Measurements from ENCODE around the gene NAA25.
"Not testable (repeated sequence)": the region's sequence is repeated elsewhere in the genome, so short reads cannot be mapped to it uniquely, and the experiment has no call there.

NAA25 gene

DNA sequence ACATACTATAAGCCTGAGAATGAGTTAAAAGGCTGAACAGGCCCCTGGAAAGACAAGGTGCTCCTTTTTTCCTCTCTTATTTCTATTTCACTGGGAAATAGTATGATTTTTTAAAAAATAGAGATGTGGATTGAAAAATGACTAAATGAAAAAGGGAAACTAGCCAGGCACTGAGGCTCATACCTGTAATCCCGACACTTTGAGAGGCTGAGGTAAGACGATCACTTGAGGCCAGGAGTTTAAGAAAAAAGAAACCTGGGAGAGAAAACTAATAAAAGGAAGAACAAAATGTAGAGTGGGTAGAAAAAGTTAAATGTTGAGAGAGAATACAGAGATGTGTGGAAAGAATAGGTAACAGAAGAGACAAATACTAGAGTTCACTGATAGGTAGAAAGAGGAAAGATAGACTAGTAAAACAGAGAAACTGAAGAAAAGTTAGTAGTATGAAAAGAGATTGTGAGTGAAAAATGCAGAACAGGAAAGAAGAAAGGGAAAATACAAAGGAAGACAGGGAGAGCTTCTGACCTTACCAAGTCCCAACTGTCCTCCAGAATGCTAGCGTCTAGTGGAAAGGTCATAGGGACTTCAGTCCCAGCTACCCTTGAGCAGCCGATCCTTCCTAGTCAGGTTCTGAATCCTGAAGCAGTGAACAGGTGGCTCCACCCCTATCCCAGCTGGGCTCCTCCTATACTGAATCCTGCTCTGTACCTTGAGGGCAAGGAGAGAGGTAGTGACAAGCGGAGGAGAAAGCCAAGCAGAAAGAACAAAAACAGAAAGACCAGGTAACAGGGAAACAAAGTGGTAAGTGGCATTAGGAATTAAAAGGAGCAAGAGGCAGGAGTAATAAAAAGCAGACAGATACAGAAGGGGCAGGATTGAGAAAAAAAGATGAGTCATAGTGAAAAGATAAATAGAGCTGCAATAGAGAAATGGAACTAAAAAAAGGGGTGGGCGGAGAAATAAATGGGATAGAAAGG is 102.9 kb downstream of the NAA25 start:
- DNase-seq, result no peak

DNA sequence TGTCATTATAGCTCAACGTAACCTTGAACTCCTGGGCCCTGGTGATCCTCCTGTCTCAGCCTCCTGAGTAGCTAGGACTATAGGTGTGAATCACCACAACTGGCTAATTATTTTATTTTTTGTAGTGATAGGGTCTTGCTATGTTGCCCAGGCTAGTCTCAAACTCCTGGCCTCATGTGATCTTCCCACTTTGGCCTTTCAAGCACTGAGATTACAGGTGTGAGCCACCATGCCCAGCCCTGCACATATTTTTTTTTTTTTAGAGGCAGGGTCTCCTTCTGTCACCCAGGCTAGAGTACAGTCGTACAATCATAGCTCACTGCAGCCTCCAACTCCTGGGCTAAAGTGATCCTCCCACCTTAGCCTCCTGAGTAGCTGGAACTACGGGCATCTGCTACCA is 104.5 kb downstream of the NAA25 start:
- DNase-seq, result no peak

- no peak for DNase-seq
These were observed 107.0 kb downstream of the NAA25 start for GRCh38 chr12:112001576-112001975.

DNA sequence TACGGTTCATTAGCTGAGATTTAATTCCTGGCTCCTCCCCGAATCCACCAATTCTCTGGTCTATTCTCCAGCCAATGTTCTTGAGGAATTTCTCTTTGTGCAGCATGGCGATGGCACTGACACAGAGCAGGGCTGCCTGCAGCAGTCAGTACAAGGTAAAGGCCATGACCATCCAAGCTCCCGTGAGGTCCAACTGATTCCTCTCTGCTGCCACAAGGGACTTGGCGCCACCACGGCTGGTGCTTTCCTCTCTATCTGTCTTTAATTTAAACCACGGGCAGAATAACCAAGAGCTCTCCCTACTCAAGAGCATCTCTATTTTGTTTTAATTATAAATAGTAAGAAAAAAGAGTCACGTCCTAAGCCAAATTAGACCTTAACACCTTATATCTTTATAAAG is 107.8 kb downstream of the NAA25 start:
- no peak for DNase-seq

DNA sequence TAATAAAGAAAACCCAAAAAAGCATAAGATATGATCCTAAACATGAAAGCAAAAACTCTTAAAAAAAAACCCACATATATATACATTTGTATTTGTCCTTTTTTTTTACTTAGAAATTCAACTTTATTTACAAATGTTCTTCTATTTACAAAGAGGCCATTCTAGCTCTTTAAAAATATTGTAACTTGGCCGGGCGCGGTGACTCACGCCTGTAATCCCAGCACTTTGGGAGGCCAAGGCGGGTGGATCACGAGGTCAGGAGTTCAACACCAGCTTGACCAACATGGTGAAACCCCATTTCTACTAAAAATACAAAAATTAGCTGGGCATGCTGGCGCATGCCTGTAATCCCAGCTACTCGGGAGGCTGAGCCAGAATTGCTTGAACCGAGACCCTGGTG is 109.5 kb downstream of the NAA25 start:
- not testable (repeated sequence) for DNase-seq

- DNase-seq, result no peak
These were observed 110.6 kb downstream of the NAA25 start for GRCh38 chr12:111998015-111998414.

- no peak for DNase-seq
These were observed 111.3 kb downstream of the NAA25 start for GRCh38 chr12:111997300-111997699.

DNA sequence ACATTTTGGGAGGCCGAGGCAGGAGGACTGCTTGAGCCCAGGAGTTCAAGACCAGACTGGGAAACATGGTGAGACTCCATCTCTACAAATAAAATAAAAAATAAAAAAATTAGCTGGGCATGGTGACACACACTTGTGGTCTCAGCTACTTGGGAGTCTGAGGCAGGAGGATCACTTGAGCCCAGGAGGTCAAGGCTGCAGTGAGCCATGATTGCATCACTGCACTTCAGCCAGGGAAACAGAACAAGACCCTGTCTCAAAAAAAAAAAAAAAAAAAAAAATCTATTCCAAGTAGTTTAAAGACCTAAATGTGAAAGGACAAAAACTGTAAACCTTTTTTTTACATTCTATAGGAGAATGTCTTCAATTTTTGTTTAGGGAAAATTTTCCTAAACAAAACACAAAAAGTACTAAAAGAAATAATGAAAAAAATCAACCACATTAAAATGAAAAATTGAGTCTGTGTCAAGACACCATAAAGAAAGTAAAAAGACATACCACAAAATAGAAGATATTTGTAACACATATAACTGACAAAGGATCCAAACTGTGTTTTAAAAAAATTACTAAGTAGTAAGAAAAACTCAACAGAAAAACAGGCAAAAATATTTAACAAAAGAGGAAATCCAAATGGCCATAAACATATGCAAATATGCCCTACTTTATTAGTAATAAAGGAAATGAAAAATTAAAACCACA is 112.7 kb downstream of the NAA25 start:
- DNase-seq, result no peak

DNA sequence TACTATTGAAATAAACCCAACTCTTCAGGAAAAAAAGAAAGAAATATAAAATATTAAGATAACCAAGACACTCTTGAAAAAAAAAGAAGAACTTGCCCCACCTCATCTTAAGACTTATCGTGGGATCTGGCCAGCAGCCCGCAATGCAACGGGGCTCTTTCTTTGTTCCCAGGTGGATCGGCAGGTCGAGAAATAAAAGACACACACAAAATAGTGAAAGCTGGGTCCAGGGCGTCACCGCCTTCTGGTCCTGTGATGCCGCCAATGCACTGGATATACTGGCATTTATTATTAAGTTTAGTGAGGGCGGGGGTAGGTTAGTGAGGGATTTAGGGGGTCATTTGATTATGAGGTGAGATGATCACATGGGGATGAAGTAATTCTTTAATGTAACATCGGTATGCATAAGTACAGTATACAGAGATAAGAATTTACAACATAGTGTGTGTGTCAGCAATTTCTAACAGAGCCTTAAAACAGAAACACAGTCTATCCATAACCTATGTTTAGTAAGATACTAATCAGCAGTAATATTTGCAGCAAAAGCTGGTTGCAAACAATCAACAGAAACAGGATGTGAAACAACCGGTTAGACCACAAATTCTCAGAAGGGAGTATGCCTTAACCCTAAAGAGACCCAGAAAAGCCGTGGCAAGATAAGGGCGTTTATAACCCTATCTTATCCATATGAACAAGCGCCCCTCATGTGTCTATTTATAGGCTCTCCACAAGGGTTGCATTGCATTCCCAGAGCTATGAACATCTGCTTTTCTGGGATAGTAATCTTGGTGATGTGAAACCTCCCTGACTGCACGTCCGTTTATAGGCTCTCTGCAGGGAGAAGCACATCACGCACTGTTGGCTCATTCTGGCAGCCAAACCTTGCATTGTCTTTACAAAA is 114.1 kb downstream of the NAA25 start:
- DNase-seq, result peak; percentile 76

DNA sequence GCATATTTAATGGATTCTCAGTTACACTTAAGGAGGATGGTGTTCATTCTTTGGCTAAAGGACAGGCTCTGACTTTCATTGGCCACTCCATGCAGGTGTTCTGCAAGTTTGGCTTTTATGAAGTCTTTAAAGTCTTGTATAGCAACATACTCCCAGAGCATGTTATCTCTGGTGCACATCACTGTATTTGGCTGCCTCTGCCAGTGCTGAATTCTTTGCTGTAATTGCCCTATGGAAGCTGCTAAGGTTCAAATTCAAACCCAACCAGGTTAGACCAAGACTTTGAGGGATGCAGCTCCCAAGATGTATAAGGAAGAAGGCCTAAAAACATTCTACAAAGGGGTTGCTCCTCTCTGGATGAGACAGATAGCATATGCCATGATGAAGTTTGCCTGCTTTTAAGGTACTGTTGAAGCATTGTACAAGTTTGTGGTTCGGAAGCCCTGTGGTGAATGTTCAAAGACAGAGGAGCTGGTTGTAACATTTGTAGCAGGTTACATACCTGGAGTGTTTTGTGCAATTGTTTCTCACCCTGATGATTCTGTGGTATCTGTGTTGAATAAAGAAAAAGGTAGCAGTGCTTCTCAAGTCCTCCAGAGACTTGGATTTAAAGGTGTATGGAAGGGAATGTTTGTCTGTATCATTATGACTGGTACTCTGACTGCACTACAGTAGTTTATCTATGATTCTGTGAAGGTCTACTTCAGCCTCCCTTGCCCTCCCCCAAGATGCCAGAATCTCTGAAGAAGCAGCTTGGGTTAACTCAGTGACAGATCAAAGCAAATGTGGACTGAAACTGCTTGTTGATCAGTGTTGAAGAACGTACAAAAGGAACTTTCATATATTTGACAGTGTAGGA is 115.1 kb downstream of the NAA25 start:
- DNase-seq, result peak; percentile 77

GRCh38 chr12:111992464-111992863 is 116.1 kb downstream of the NAA25 start:
- DNase-seq, result peak; percentile 21

DNA sequence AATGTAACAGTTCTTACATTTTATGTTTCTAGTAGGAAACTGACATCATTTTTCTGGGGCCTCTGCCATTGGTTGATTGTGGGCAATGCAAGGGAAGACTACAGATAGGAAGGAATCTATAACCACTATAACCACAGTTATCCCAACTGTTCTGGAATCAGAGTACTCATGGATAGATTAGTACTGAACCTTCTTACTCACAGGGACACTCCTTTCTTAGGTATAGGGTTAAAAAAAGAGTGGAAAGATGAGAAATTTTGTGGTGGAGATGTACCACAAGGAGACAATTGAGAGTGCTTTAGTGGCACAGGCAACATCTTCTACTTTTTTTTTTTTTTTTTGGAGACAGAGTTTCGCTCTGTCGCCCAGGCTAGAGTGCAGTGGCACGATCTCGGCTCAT is 116.6 kb downstream of the NAA25 start:
- DNase-seq, result peak; percentile 20

- peak; percentile 35 for DNase-seq
These were observed 117.0 kb downstream of the NAA25 start for GRCh38 chr12:111991535-111991934.

DNA sequence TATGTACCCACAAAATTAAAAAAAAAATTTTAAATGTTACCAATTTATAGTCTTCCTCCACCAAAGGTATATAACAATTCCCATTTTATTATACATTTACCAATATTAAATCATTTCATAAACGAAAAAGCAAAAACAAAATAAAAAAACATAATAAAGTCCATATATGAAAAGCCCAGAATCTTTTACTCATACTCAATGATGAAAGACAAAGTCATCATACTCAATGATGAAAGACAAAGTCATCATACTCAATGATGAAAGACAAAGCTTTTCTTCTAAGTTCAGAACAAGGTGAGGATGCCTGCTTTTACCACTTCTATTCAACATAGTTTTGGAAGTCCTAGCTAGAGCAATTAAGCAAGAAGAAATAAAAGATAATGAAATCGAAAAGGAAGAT is 123.8 kb downstream of the NAA25 start:
- DNase-seq, result no peak

- no peak for DNase-seq
These were observed 126.6 kb downstream of the NAA25 start for GRCh38 chr12:111981987-111982386.

- DNase-seq, result no peak
These were observed 128.0 kb downstream of the NAA25 start for GRCh38 chr12:111980598-111980997.

DNA sequence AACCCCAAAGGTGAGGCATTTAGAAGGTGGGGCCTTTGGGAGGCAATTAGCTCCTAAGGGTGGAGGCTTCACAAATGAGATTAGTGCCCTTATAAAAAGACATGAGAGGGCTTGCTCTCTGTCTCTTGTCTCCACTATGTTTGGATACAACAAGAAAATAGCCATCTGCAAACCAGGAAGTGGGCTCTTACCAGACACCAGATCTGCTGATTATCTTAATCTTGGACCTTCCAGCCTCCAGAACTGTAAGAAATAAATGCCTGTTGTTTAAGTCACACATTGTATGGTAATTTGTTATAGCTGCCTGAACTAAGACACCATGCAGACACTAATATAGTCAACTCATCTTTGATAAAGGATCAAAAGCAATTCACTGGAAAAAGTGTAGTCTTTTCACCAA is 130.0 kb downstream of the NAA25 start:
- no peak for DNase-seq

DNA sequence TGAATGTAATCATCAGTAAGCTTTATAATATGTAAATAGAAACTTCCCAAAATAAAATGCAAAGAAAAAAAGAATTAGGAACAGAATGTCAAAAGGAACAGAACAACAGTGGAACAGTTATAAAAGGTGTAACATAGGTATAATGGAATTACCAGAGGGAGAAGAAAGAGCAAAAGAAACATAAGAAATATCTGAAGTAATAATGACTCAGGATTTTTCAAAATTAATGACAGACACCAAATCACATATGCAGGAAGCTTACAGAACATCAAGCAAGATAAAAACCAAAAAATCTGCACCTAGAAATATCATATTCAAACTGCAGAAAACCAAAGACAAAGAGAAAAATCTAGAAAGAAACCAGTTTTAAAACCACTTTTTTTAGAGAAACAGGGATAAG is 131.7 kb downstream of the NAA25 start:
- DNase-seq, result no peak
